Measurements from ENCODE around the gene TBC1D10B. TPM values are rescaled to one million over a fixed set of nuclear protein-coding genes. Genes with fewer than 3 reads are reported as not detected.

The TBC1D10B gene
- total RNA-seq, 2 donors from 2014 or later, result 40.3 to 59.4 TPM

DNA sequence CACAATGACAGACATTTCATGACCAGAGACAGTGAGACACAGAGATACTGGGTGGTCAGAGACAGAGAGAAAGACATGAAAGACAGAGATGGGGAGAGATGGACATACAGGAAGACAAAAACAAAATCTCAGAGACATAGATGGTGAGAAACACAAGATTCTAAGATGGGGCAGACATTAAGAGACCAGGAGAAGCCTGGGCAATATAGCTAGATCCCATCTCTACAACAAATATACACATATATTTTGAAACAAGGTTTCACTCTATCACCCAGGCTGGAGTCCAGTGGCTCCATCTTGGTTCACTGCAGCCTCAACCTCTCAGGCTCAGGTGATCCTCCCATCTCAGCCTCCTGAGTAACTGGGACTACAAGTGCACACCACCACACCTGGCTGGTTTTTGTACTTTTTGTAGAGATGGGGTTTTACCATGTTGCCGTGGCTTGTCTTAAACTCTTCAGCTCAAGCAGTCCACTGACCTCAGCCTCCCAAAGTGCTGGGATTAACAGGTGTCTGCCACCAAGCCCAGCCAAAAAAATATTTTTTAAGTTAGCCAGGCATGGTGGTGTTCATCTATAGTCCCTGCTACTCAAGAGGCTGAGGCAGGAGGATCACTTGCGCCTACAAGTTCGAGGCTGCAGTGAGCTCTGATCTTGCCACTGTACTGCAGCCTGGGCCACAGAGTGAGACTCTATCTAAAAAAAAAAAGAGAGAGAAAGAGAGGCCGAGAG lies 9.9 kb upstream of the TBC1D10B start:
- Histone ChIP-seq H3K9me3 (no peaks in the 10 kb centered on the region), H3K4me1 (replicated peaks) (peaks cover 3% of the 10 kb centered on the region), H3K27ac (no peak overlapping the region), H3K36me3 (no peaks in the 10 kb centered on the region), H3K4me3 (no peak overlapping the region), H3K27me3 (replicated peaks; ENCODE audit: insufficient read depth) (no peaks in the 10 kb centered on the region)
- TF ChIP-seq, protein P1, sequence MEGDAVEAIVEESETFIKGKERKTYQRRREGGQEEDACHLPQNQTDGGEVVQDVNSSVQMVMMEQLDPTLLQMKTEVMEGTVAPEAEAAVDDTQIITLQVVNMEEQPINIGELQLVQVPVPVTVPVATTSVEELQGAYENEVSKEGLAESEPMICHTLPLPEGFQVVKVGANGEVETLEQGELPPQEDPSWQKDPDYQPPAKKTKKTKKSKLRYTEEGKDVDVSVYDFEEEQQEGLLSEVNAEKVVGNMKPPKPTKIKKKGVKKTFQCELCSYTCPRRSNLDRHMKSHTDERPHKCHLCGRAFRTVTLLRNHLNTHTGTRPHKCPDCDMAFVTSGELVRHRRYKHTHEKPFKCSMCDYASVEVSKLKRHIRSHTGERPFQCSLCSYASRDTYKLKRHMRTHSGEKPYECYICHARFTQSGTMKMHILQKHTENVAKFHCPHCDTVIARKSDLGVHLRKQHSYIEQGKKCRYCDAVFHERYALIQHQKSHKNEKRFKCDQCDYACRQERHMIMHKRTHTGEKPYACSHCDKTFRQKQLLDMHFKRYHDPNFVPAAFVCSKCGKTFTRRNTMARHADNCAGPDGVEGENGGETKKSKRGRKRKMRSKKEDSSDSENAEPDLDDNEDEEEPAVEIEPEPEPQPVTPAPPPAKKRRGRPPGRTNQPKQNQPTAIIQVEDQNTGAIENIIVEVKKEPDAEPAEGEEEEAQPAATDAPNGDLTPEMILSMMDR (IDR thresholded peaks at IDR 0.05), result no peak
- TF ChIP-seq POLR2AphosphoS5 (IDR thresholded peaks at IDR 0.05) (no peak), POLR2A (IDR thresholded peaks at IDR 0.05) (no peak)
- intact Hi-C loops (cut with DNase I), result no loop called here
- WGBS, result 94% methylated on average over 4 of the region's 4 CpGs
- no peak for DNase-seq (ENCODE audit: low spot score)

DNA sequence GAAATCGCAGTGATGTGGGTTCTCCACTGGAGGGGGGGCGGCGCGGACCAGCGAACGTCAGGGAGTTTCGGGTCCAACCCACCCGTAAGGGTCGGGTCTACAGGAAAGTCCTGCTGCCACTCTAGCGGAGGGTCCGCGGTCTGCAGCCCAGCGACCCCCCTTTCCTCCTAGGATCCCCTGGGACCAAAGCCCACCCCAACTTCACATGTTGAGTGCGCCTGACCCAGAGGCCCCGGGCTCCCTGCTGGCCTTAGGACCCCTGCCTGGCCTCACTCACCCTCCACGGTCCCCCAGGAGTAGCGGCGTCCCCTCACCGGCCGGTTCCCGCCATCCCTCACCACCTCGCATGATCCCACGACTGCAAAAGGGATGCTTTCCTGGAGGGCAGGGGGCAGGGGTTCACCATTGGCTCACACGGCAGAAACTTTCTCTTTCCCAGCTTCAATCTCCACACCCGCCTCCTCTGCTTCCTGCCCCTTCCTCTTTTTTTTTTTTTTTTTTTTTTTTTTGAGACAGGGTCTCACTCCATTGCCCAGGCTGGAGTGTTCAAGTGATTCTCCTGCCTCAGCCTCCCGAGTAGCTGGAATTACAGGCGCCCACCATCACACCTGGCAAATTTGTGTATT lies 9.0 kb upstream of the TBC1D10B start:
- H3K27me3 ChIP-seq (replicated peaks; ENCODE audit: insufficient read depth), result no peaks in the 10 kb centered on the region
- intact Hi-C loops (cut with DNase I), result loop anchor here (2.0 to 10.0 kb wide), 2 partner anchors 16 to 284 kb away; partner anchors contain the start of genes TBX6, YPEL3 and ZNF48
- H3K4me1 ChIP-seq (replicated peaks), result peaks cover 3% of the 10 kb centered on the region
- TF ChIP-seq, protein P1 (IDR thresholded peaks at IDR 0.05), result no peak
- TF ChIP-seq POLR2A (IDR thresholded peaks at IDR 0.05), result no peak
- no peak for TF ChIP-seq POLR2AphosphoS5 (IDR thresholded peaks at IDR 0.05)
- no peaks in the 10 kb centered on the region for H3K36me3 ChIP-seq
- H3K9me3 ChIP-seq, result no peaks in the 10 kb centered on the region
- DNase-seq (ENCODE audit: low spot score), result no peak
- WGBS, result 21% methylated on average over 27 of the region's 27 CpGs
- peak overlapping the region; percentile 98 to 100 for H3K27ac ChIP-seq
- peak overlapping the region; percentile 56 to 62 for H3K4me3 ChIP-seq

DNA sequence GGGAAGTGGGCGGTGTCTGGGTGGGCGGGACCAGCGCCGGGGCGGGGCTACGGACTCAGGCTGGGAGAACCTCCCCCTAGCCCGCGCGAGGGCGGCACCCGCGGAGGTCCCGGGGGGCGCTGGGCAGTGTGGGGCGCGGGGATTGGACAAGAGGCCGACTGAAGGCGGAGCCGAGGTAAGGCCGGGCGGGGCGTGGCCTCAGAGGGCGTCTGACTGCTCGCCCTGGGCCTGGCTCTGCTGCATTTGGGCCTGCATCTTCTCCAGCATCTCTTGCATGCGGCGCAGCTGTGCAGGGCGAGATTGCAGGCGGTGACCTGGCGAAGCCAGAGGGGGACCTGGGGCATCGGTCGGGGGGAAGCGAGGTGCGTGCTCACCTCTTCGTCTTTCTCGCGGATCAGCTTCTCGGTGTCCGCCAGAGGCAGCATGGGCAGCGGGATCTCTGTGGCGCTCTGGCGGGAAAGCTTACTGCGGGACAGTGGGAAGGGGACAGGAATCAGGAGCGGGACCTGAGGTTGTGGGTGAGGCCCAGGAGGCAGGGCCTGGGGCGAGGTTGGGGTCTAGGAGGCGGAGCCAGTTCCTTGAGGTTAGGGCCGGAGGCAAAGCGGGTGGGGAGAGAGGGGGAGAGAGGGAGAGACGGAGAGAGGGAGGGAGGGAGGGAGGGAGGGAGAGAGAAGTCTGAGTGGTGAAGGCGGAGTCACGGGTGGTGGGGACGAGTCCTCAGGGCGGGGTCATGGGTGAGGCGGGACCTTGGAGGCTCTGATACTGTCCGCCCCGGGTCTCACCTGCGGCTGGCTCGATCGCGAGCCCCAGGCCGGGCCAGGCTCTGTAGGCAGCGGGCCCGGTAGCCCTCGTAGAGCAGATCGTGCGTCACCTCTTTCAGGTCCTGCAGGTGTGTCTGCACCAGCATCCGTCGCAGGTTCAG lies 8.2 kb upstream of the TBC1D10B start:
- intact Hi-C loops (cut with DNase I), result loop anchor here (2.0 to 10.0 kb wide), 2 partner anchors 16 to 284 kb away; partner anchors contain the start of genes TBX6, YPEL3 and ZNF48
- Histone ChIP-seq H3K4me3 (peak overlapping the region; percentile 56 to 62), H3K9me3 (no peaks in the 10 kb centered on the region), H3K27ac (peak overlapping the region; percentile 98 to 100), H3K36me3 (no peaks in the 10 kb centered on the region), H3K27me3 (replicated peaks; ENCODE audit: insufficient read depth) (no peaks in the 10 kb centered on the region), H3K4me1 (replicated peaks) (peaks cover 3% of the 10 kb centered on the region)
- WGBS, result under 1% methylated on average over 65 of the region's 67 CpGs
- TF ChIP-seq POLR2A (IDR thresholded peaks at IDR 0.05) (peak; percentile 90), POLR2AphosphoS5 (IDR thresholded peaks at IDR 0.05) (peak; percentile 90)
- TF ChIP-seq, protein P1 (IDR thresholded peaks at IDR 0.05), result peak in 2 of 4 experiments; percentile 24 to 32
- peak; percentile 99 for DNase-seq (ENCODE audit: low spot score)

DNA sequence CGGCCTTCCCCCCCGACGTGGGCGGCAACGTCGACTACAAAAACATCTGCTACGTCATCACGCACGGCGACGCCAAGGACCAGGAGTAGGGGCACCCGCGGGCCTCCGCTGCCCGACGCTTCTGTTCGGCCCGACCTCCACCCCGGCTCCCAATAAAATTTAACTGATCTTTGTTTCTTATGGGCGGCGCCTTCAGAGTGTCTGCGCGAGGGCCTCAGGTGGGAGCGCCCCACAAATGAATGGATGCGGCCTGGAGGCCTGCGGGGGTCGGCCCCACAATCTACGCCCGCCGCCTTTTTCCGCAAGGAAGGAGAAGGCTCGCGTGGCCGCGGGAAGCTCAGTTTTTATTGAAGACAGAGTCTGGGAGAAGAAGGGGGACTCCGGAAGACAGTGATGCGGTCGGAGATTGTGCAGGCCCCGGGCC lies 7.5 kb upstream of the TBC1D10B start:
- H3K36me3 ChIP-seq, result no peaks in the 10 kb centered on the region
- WGBS, result under 1% methylated on average over 33 of the region's 39 CpGs
- intact Hi-C loops (cut with DNase I), result loop anchor here (2.0 to 10.0 kb wide), 2 partner anchors 17 to 283 kb away; partner anchors contain the start of genes TBX6, YPEL3 and ZNF48

More for the DNA sequence above, 7.5 kb upstream of the TBC1D10B start:
- Histone ChIP-seq H3K4me1 (replicated peaks) (peaks cover 3% of the 10 kb centered on the region), H3K4me3 (peak overlapping the region; percentile 56 to 62), H3K27ac (peak overlapping the region; percentile 98 to 100), H3K27me3 (replicated peaks; ENCODE audit: insufficient read depth) (no peaks in the 10 kb centered on the region), H3K9me3 (no peaks in the 10 kb centered on the region)
- TF ChIP-seq, protein P1 (IDR thresholded peaks at IDR 0.05), result no peak
- TF ChIP-seq POLR2AphosphoS5 (IDR thresholded peaks at IDR 0.05) (peak; percentile 67), POLR2A (IDR thresholded peaks at IDR 0.05) (peak; percentile 38)
- DNase-seq (ENCODE audit: low spot score), result peak; percentile 91

All from prostate gland (tissue), 2 donors.